ENCODE results near the gene NCEH1.

GRCh38 chr3:172643506-172644179 is 67.2 kb downstream of the NCEH1 start:
- TF ChIP-seq CTCF (IDR thresholded peaks at IDR 0.05; ENCODE audit: low read depth, low read length) (no peak), POLR2A (IDR thresholded peaks at IDR 0.05; ENCODE audit: extremely low read depth, insufficient read length) (no peak), MAX (IDR thresholded peaks at IDR 0.05; ENCODE audit: low read depth, low read length) (no peak), MYC (IDR thresholded peaks at IDR 0.05; ENCODE audit: low read depth, low read length) (no peak)
